HG02973 (cell line): Measurements from ENCODE around the gene TMEM190.

ENCODE experiments used
- ATAC-seq: cut with Tn5 transposase; IDR thresholded peaks from one replicate; pipeline ENCODE4 v1.9.1; 2021; ENCODE audit warnings: moderate library complexity; ENCODE audit not compliant: unreplicated experiment

The TMEM190 gene

GRCh38 chr19:55369653-55370304, 6.8 kb upstream of the TMEM190 start:
- ATAC-seq: no peak

GRCh38 chr19:55370305-55370988, 6.2 kb upstream of the TMEM190 start, which contains the start of gene IL11:
TSS of gene IL11 (minus strand) at chr19:55370463. CDS start at chr19:55370310, 153 bp downstream.
- no peak for ATAC-seq

- ATAC-seq: no peak
Observed at GRCh38 chr19:55372316-55373081, 4.1 kb upstream of the TMEM190 start.

- ATAC-seq: no peak
Observed at GRCh38 chr19:55373306-55373992, 3.2 kb upstream of the TMEM190 start.

GRCh38 chr19:55373993-55374757, 2.5 kb upstream of the TMEM190 start:
- no peak for ATAC-seq

- ATAC-seq: no peak
Observed at GRCh38 chr19:55377356-55378131, 918 bp downstream of the TMEM190 start.

GRCh38 chr19:55379174-55379573, 2.5 kb downstream of the TMEM190 start:
- ATAC-seq: no peak

- no peak for ATAC-seq
Observed at GRCh38 chr19:55382013-55382412, 5.4 kb downstream of the TMEM190 start.

GRCh38 chr19:55382522-55383054, 6.0 kb downstream of the TMEM190 start:
- ATAC-seq: no peak

GRCh38 chr19:55383279-55384130, 6.9 kb downstream of the TMEM190 start:
- no peak for ATAC-seq

- ATAC-seq: no peak
Observed at GRCh38 chr19:55384131-55384919, 7.7 kb downstream of the TMEM190 start, which contains the start of gene TMEM238. TSS of gene TMEM238 (minus strand) at chr19:55384292. CDS start at chr19:55384259, 33 bp downstream.

- peak; percentile 46 for ATAC-seq
Observed at GRCh38 chr19:55384920-55385723, 8.5 kb downstream of the TMEM190 start.

GRCh38 chr19:55385724-55386492, 9.3 kb downstream of the TMEM190 start, which contains the start of gene RPL28:
TSS of gene RPL28 (plus strand) at chr19:55385932. CDS start at chr19:55386358, 426 bp downstream.
- ATAC-seq: peak; percentile 61

GRCh38 chr19:55386493-55386971, 9.9 kb downstream of the TMEM190 start:
- no peak for ATAC-seq

- no peak for ATAC-seq
Observed at GRCh38 chr19:55387736-55388497, 11.3 kb downstream of the TMEM190 start.
